GM23338 (cell line): ENCODE data around the gene EVC.

Experiments
- CREB1 ChIP-seq: fragments of 250-450 bp; sonication (Bioruptor Pico); IDR thresholded peaks from 2 replicates; pipeline ENCODE4 v1.5.0; 2020; ENCODE audit warnings: low read depth, mild to moderate bottlenecking, moderate library complexity
- CTCF ChIP-seq, 2 experiments: fragments of 200-600 bp in 1 of 2; sonication (generic) in 1 of 2; conservative IDR thresholded peaks; 2 replicates each; pipeline versions ENCODE4 v1.5.1 to v1.6.1; 2016 to 2017; ENCODE audit warnings: antibody characterized with exemption in 2 of 2, low read depth in 2 of 2, mild to moderate bottlenecking in 2 of 2, moderate library complexity in 1 of 2
- ETS1 ChIP-seq: IDR thresholded peaks from 2 replicates; pipeline ENCODE4 v1.6.1; 2016; ENCODE audit warnings: antibody characterized with exemption
- EZH2 ChIP-seq: fragments of 200-600 bp; sonication (generic); IDR thresholded peaks from one replicate; pipeline ENCODE4 v1.8.0; 2017; ENCODE audit warnings: antibody characterized with exemption, mild to moderate bottlenecking, low read depth; ENCODE audit not compliant: unreplicated experiment
- EZH2phosphoT487 ChIP-seq: fragments of 200-600 bp; sonication (generic); IDR thresholded peaks from one replicate; pipeline ENCODE4 v1.8.1; 2018; ENCODE audit warnings: antibody characterized with exemption; ENCODE audit not compliant: unreplicated experiment
- JUNB ChIP-seq: IDR thresholded peaks from one replicate; pipeline ENCODE4 v1.6.1; 2016; ENCODE audit warnings: antibody characterized with exemption; ENCODE audit not compliant: unreplicated experiment
- POLR2AphosphoS5 ChIP-seq: IDR thresholded peaks from 2 replicates; pipeline ENCODE4 v1.6.1; 2016; ENCODE audit warnings: antibody characterized with exemption, low read depth
- REST ChIP-seq: IDR thresholded peaks from one replicate; pipeline ENCODE4 v1.6.1; 2018; ENCODE audit warnings: antibody characterized with exemption; ENCODE audit not compliant: unreplicated experiment
- STAT1 ChIP-seq: IDR thresholded peaks from one replicate; pipeline ENCODE4 v1.6.1; 2016; ENCODE audit warnings: antibody characterized with exemption; ENCODE audit not compliant: unreplicated experiment
- ZNF114 ChIP-seq: fragments of 250-450 bp; sonication (Bioruptor Pico); IDR thresholded peaks from 2 replicates; pipeline ENCODE4 v1.5.0; 2020; ENCODE audit warnings: mild to moderate bottlenecking, moderate library complexity
- ZNF331 ChIP-seq: fragments of 250-450 bp; sonication (Bioruptor Pico); IDR thresholded peaks from 2 replicates; pipeline ENCODE4 v1.5.0; 2020; ENCODE audit warnings: low read depth, mild to moderate bottlenecking, moderate library complexity

- TF ChIP-seq CTCF (conservative IDR thresholded peaks at IDR 0.05; ENCODE audit: low read depth in 2 of 2) (no peak), EZH2 (no peak), JUNB (no peak), CREB1 (CRISPR knock-in tag) (no peak), POLR2AphosphoS5 (no peak), REST (no peak), EZH2phosphoT487 (no peak), ETS1 (no peak), ZNF114 (CRISPR knock-in tag) (no peak), ZNF331 (CRISPR knock-in tag) (no peak), STAT1 (no peak)
Observed at GRCh38 chr4:5810770-5811430, 99.9 kb downstream of the EVC start.
